Small intestine (tissue), 7 donors: ENCODE results near the gene LRP1B. TPM values are rescaled to one million over a fixed set of nuclear protein-coding genes. Genes with fewer than 3 reads are reported as not detected.

ENCODE experiments used
- DNase-seq, 2 donors: peaks; one replicate each; pipeline versions ENCODE4 v3.0.0 to v3.0.0-alpha.2; 2013
- FAIRE-seq: peaks from 2 replicates; lab custom pipeline; 2012; peaks lifted over from hg19 to GRCh38; lab: Jason Lieb, UNC
- H3K27ac ChIP-seq, 3 donors: one replicate each; pipeline ENCODE4 v1.5.1; 2013; ENCODE audit warnings: low read length in 2 of 3, mild to moderate bottlenecking in 2 of 3, control low read depth in 1 of 3, inconsistent platforms in 1 of 3, low read depth in 1 of 3, moderate library complexity in 1 of 3
- H3K27me3 ChIP-seq, 3 donors: one replicate each; pipeline ENCODE4 v1.6.1; 2013; ENCODE audit warnings: low read length in 3 of 3, inconsistent platforms in 1 of 3; ENCODE audit not compliant: control insufficient read depth in 3 of 3, insufficient read depth in 3 of 3
- H3K36me3 ChIP-seq, 3 donors: one replicate each; pipeline ENCODE4 v1.6.1; 2013; ENCODE audit warnings: low read length in 3 of 3, inconsistent platforms in 1 of 3, low read depth in 1 of 3, mild to moderate bottlenecking in 1 of 3, moderate library complexity in 1 of 3; ENCODE audit not compliant: control insufficient read depth in 3 of 3, insufficient read depth in 2 of 3
- H3K4me1 ChIP-seq, 3 donors: one replicate each; pipeline ENCODE4 v1.6.1; 2013; ENCODE audit warnings: low read length in 2 of 3, inconsistent platforms in 1 of 3, low read depth in 1 of 3, mild to moderate bottlenecking in 1 of 3, moderate library complexity in 1 of 3; ENCODE audit not compliant: control insufficient read depth in 3 of 3, insufficient read depth in 2 of 3
- H3K4me3 ChIP-seq, 3 donors: one replicate each; pipeline ENCODE4 v1.5.1; 2013; ENCODE audit warnings: low read length in 3 of 3, control low read depth in 1 of 3, inconsistent platforms in 1 of 3, low read depth in 1 of 3, mild to moderate bottlenecking in 1 of 3, moderate library complexity in 1 of 3
- H3K9me3 ChIP-seq, 2 donors: one replicate each; pipeline ENCODE4 v1.6.1; 2013; ENCODE audit warnings: low read depth in 1 of 2, low read length in 1 of 2; ENCODE audit not compliant: control insufficient read depth in 2 of 2, insufficient read depth in 1 of 2
- WGBS, 3 donors: extraction: QIAGEN DNeasy Blood & Tissue Kit; methylation state at CpG; one replicate each; pipeline ENCODE4 v1.1.7; 2013; 5-methylcytosine and 5-hydroxymethylcytosine counted together
- polyA plus RNA-seq, 4 donors: library from polyadenylated mRNA; stranded (reverse) in 3 of 4; unstranded in 1 of 4; fragments of 200-250 nt in 3 of 4; fragments of 120-200 nt in 1 of 4; gene quantifications; one replicate each; pipeline versions ENCODE4 v1.2.1 to v1.2.3, GENCODE V29; 2013
- donor health status: healthy with polysubstance abuse.
- donor health status: control.
- donor health status: control.
- donor health status: Bipolar disorder and iron deficiency.
- donor health status: healthy.

The LRP1B gene
- polyA plus RNA-seq, 4 donors, result 0.07 to 0.64 TPM; not detected in 2

DNA sequence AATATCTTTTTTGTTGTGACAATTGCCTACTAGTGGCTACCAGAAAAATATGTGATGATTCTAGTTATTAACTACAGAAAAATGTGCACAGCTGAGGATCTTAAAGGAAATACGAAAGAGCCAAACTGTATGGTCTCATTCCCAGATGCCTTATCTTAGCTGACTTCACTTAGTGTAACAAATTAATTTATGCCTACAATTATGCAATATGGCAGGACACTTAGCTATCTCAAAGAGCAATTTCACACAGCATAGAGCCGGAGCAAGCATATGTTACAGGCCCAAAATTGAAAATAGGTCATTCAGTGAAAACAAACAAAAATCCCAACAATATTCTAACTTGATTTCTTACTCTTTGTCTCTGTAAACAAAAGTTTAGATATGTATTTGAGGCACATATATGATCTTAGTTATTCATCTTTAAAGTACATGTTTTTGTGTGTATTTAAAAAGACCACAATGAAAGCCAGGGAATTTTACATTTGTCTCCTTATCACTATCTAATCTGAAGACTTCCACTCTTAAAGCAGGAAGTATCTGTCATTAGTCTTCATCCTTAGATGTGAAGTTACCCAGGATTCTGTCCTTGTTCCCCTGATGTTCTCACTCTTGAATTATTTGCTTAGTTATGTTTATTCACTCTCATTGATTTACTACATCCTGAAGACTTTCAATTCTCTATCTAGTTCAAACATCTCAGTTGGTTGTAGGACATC is 1771.6 kb downstream of the LRP1B start:
- 16 to 33% (median 29%) methylated on average over 2 of the region's 2 CpGs for WGBS, 3 donors
- H3K4me3 ChIP-seq, result no peak overlapping the region

DNA sequence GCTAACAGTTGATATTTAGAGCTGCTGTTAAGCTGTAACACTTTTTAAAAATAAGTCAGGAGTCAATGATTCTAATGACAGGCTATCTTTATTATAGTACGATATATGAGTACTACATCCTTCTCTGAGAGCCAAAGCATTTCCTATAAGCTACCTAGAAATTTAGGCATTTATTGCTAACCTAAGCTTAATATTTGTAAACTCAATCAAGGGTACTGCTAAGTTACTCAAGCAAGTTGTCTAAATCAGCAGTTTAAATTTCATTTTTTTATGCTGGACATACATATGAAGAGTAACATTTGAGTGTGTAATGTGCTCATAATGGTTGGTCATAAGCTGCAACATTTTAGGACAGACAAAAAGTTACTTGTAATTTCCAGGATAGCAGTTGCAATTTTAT is 1774.1 kb downstream of the LRP1B start:
- no peaks in the 10 kb centered on the region for H3K27me3 ChIP-seq
- FAIRE-seq (no peak), DNase-seq (no peak)
- H3K9me3 ChIP-seq, result no peaks in the 10 kb centered on the region
- no peaks in the 10 kb centered on the region for H3K4me1 ChIP-seq
- H3K4me3 ChIP-seq, result no peak overlapping the region
- 93 to 96% (median 94%) methylated on average over 1 of the region's 1 CpG for WGBS, 3 donors
- no peak overlapping the region for H3K27ac ChIP-seq
- H3K36me3 ChIP-seq, result no peaks in the 10 kb centered on the region

More for the DNA sequence above, 1771.6 kb downstream of the LRP1B start:
- no peaks in the 10 kb centered on the region for H3K4me1 ChIP-seq
- H3K9me3 ChIP-seq, result no peaks in the 10 kb centered on the region
- H3K27ac ChIP-seq, result no peak overlapping the region
- H3K36me3 ChIP-seq, result no peaks in the 10 kb centered on the region
- DNase-seq (no peak), FAIRE-seq (no peak)
- H3K27me3 ChIP-seq, result no peaks in the 10 kb centered on the region

DNA sequence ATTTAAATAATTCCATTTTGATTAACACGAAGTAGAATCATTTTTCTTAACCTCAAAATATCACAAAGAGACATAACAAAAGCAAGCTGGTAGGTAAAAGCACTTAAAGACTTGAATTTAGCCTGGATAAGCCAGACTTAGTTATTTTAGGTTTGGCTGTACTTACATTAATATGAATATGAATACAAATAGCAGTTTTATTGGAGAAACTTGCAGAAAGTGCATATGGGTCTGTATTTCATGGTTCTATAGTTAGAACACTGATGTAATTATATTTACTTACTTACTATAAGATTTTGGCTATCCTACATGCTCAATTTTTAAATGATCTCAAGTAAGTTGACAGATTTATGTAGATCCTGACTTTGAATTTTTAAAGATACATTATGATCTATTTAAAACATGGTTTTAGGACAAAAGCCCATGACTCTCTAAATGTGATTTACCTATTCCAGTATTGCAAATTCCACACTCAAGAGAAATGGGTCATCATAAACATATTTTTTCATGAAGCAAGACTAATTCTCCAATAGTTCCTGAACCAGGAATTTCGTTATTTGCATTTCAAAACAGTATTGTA is 1775.2 kb downstream of the LRP1B start:
- 34 to 48% (median 48%) methylated on average over 2 of the region's 2 CpGs for WGBS, 3 donors
- Histone ChIP-seq H3K4me3 (no peak overlapping the region), H3K9me3 (no peaks in the 10 kb centered on the region), H3K4me1 (no peaks in the 10 kb centered on the region), H3K36me3 (no peaks in the 10 kb centered on the region), H3K27ac (no peak overlapping the region), H3K27me3 (no peaks in the 10 kb centered on the region)
- no peak for DNase-seq
- FAIRE-seq, result no peak

DNA sequence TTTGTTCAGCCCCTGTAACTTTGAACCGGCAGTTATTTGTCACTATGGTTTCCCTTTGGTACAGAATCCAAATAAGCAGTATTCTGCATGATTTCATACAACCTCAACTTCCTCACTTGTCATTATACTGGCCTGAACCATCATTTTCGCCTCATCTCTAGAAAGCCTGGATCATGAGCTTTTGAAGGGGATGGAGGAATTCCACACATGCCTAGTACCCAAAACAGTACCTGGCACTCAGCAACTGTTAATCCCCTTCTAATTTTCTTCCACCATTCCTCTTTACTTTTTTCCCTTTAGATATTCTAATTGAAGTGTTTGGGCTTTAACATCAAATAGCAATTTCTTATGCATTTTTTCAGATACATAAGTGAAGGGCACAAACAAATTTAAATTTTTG is 1776.3 kb downstream of the LRP1B start:
- Histone ChIP-seq H3K36me3 (no peaks in the 10 kb centered on the region), H3K9me3 (no peaks in the 10 kb centered on the region), H3K4me1 (no peaks in the 10 kb centered on the region), H3K27ac (no peak overlapping the region), H3K4me3 (no peak overlapping the region), H3K27me3 (no peaks in the 10 kb centered on the region)
- FAIRE-seq, result no peak
- WGBS, 3 donors, result 74 to 84% (median 81%) methylated on average over 2 of the region's 2 CpGs
- no peak for DNase-seq

DNA sequence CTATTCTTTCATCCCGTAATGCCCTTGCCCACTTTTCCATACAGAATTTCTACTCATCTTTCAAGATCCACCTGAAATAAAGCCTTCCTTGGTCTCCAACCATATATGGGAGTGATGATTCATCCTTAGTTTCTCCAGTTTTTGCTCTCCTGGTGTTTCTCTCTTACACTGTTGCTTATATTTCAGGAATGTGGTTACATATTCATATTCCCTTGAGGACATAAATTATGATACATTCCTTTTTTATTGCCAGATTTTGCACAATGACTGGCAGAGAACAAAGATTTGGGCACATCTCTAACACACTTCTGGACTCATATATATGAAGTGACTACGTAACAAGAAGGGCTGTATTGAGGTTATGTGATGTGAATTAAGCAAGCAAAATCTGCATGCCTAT is 1777.3 kb downstream of the LRP1B start:
- Histone ChIP-seq H3K27me3 (no peaks in the 10 kb centered on the region), H3K27ac (no peak overlapping the region), H3K9me3 (no peaks in the 10 kb centered on the region), H3K36me3 (no peaks in the 10 kb centered on the region), H3K4me3 (no peak overlapping the region), H3K4me1 (no peaks in the 10 kb centered on the region)
- DNase-seq (no peak), FAIRE-seq (no peak)
- 44 to 49% (median 48%) methylated on average over 2 of the region's 2 CpGs for WGBS, 3 donors

DNA sequence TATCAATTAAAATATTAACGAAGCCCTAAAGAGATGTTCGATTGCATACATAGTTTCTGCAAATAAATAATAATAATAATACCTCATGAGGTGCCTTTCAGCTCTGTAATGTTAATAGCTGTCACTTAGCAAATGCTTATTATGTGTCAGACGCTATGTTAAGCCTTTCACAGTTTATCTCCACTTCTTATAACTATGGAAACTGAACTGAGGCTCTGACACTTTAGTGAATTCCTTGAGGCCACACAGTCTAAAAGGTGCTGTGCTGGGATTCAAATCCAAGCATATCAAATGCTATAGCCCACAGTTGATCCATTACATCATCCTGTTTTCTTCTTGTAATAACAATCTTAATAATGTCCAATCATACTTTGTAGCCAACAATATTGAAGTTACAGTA is 1779.1 kb downstream of the LRP1B start:
- Histone ChIP-seq H3K27me3 (no peaks in the 10 kb centered on the region), H3K9me3 (no peaks in the 10 kb centered on the region), H3K27ac (no peak overlapping the region), H3K4me3 (no peak overlapping the region), H3K36me3 (no peaks in the 10 kb centered on the region), H3K4me1 (no peaks in the 10 kb centered on the region)
- FAIRE-seq (no peak), DNase-seq (no peak)
- WGBS, 3 donors, result 74 to 79% (median 77%) methylated on average over 3 of the region's 3 CpGs

DNA sequence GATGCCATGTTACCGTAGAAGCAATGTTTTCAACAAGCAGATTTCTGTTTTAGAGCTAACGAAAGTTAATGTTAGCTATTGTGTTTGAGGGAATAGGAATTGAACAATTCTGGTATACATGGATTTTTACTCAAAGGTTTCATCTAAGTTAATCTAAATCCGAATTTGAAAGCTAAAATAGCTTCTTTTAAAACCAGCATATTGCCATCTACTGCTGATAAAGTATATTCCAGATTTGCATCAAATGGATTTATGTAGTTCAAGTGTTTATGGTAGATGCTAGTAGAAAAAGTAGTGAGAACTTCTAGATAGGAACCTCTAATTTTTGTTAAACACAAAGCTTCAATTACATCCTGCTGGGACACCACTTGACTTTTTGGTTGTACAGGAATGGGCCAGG is 1781.1 kb downstream of the LRP1B start:
- FAIRE-seq, result no peak
- Histone ChIP-seq H3K4me3 (no peak overlapping the region), H3K27ac (no peak overlapping the region), H3K9me3 (no peaks in the 10 kb centered on the region), H3K27me3 (no peaks in the 10 kb centered on the region), H3K4me1 (no peaks in the 10 kb centered on the region), H3K36me3 (no peaks in the 10 kb centered on the region)
- DNase-seq, result no peak
- 58 to 71% (median 65%) methylated on average over 3 of the region's 3 CpGs for WGBS, 3 donors

DNA sequence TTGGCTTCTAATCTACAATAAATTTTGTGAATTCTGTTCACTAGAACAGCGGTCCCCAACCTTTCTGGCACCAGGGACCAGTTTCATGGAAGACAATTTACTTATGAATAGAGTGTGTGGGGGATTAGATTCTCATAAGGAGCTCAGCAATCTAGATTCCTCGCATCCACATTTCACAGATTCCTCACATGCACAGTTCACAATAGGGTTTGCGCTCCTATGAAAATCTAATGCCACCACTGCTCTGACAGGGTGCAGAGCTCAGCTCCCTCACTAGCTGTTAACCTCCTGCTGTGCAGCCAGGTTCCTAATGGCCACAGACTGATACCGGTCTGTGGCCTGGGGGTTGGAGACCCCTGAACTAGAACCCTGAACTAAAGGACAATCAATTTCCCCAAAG is 1782.0 kb downstream of the LRP1B start:
- Histone ChIP-seq H3K9me3 (no peaks in the 10 kb centered on the region), H3K27ac (no peak overlapping the region), H3K27me3 (no peaks in the 10 kb centered on the region), H3K4me3 (no peak overlapping the region), H3K4me1 (no peaks in the 10 kb centered on the region), H3K36me3 (no peaks in the 10 kb centered on the region)
- DNase-seq (no peak), FAIRE-seq (no peak)
- 80 to 94% (median 84%) methylated on average over 4 of the region's 4 CpGs for WGBS, 3 donors
